EL (cell line): ENCODE data around the gene KRT73.

Experiments used
- DNase-seq: peaks from one replicate; pipeline ENCODE4 v3.0.0-alpha.2; 2016

KRT73 gene

DNA sequence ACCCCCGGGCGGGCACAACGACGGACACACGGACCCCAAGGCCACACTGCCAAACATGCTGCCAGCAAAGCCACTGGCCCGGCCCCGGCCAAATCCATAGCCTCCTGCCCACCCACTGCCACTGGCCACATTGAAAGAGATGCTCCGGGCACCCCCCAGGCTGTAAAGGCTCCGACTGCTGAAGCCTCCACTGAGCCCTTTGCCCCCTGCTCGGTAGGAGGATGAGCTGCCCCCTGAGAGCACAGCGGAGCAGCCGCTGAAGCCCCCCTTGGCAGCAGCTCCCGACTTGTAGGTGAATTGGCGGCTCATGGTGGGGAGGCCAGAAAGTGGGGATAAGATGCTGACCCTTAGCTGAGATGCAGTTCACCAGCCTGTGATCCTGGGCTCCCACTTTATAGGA, at the start of gene KRT73:
Gene KRT73 (minus strand): TSS at position 344 of the 400 bp plus-strand sequence. CDS start 35 bp downstream, at position 309.
- no peak for DNase-seq

GRCh38 chr12:52667931-52668330, 49.6 kb upstream of the KRT73 start:
- no peak for DNase-seq

- no peak for DNase-seq
These were observed 49.1 kb upstream of the KRT73 start for GRCh38 chr12:52667509-52667908.

- no peak for DNase-seq
These were observed 48.1 kb upstream of the KRT73 start for GRCh38 chr12:52666471-52666870.

DNA sequence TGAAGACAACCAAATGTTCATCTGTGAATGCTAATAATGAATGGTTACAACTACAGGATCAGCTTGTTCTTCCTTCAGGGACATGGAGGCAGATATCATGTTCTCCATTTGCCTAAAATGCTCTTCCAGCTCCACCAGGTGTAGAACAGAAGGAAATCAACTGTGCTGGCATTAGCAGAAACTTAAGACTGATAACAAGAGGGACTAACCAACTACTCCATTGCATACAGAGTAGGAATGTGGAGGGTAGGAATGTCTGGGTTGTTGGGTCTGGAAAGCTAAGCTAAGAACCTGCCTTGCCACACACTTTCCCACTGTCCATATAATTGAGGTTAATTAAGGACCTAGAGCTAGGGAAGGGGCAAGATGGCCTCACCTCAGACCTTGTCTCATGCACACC, 45.1 kb upstream of the KRT73 start:
- no peak for DNase-seq

- no peak for DNase-seq
These were observed 44.5 kb upstream of the KRT73 start for GRCh38 chr12:52662918-52663229.

DNA sequence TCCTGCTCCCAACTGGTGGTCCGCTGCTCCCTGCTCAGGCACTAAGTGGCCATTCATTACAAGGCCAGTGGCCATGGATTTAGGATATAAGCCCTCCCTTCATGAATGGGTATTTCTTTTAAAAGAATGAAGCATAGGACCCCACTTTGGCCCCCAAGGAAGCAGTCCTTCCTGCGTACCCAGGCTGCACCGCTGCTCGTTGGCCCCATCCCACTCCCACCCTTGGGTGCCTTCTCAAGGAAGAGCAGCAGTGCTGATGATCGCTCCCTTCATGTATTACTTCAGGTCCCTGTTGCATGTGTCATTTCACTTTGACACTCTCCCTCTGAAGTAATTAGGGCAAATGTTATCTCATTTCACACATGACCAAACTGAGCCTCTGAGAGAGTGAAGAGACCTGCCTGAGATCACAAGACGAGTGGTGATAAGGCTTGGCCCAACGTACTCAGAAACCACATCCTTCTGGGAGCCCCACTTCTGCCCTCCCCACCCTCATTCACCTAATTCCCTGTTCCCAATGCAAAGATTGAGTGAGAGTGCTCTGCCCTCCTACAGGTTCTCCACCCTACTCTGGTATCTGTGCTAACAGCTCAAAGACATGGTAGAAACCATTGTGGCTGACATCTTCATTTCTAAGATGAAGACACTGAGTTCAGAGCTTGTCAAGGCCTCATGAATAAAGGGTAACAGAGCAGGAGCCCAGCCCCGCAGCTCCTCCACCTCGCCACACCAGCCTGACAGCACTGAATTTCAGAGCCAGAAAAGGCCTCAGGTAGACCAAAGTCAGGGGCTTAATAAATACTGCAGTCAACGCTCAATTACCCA, 43.9 kb upstream of the KRT73 start:
- DNase-seq: no peak

DNA sequence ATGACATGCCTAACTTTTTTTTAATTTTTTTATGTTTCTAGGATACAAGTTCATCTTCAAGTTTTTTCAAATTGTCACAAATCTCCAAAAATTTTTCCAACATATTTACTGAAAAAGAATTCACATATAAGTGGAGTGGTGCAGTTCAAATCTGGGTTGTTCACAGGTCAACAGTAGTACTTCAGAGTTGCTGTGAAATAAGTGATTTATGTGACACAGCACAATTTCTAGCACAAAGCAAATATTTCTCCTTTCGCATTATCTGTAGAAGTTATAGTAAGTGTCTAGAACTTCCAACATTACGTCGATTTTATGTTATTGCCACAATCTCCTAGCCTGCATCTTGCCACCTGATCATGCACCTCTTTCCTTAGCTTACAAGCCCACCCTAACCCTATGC, 43.3 kb upstream of the KRT73 start:
- DNase-seq: no peak

DNA sequence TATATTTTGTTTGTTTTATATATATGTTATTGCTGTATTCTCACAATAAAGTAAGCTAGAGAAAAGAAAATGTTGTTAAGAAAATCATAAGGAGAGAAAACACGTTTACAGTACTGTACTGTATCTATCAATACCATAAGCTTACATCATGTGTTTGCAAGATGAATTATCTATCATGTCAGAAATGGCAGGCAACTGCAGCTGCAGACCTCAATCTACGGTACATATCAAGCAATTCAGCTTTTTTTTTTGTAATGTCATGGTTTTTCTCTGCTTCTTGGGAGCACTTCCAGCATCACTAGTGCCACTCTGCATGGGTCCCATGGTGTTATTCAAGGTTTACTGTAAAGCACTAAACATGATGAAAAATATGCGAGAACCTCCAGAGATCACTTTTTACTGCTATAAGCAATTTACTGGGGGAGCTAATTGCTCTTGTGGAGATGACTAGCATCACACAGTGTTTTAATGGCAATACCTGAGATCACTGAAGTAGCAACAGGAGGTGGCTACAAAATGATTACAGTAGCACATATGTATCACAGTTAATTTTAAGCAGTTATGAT, 42.7 kb upstream of the KRT73 start:
- no peak for DNase-seq

DNA sequence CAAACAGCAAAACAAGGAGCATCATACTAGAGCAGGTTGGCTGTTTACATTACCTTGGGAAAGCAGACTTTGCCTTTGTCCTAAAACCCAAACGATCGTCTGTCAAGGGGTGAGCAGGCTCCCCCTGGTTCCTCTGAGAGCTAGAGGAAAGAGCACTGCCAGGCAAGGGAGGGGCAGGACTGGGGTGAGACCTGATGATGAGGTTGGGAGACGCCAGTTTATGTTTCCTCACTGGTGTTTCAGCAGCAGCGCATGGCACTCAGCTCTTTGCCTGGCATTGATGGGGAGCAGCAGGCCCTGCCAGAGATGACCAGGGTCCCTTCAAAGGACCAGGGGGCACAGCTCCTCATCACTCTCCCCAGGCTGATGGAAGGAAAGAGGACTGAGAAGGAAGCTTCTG, 41.6 kb upstream of the KRT73 start:
- DNase-seq: no peak

DNA sequence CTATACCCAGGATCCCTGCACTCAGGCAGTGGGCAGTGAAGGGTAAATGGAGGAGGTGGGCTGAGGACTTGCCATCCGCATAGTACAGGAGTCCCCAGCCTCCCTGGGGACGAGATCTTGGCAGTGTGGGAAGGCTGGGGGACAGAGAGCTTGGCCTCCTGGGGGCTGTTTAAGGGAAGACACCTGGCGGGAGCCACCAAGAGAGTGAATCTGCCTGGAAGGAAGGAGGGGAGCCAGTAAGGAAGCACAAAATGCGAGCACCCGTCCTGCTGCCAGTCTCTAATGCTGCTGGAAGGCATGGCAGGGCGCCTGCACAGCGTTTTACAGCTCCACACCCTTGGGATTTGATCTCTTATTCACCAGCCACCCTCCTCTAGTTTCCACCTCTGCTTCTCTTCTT, 41.0 kb upstream of the KRT73 start:
- DNase-seq: no peak

DNA sequence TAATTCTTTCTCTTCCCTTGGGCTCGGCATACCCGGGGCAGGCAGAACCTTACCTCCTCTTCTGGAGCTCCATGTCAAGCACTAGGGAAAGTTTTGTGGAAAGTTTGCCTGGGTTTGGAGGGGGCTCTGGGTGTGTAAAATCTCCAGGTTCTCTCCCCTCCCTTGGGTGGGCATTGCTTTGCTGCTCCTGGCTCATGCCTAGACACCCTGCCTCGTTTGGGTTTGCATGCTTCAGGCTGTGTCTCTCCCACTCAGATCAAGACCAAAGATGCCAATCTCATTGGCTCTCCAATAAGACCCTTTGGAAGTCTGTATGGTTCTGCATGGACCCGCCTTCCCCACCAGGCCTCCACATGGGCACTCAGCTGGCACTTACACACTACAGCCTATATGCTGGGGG, 39.8 kb upstream of the KRT73 start:
- DNase-seq: no peak

GRCh38 chr12:52657250-52657902, 39.0 kb upstream of the KRT73 start:
- no peak for DNase-seq

- DNase-seq: no peak
These were observed 38.3 kb upstream of the KRT73 start for GRCh38 chr12:52656616-52657015.

DNA sequence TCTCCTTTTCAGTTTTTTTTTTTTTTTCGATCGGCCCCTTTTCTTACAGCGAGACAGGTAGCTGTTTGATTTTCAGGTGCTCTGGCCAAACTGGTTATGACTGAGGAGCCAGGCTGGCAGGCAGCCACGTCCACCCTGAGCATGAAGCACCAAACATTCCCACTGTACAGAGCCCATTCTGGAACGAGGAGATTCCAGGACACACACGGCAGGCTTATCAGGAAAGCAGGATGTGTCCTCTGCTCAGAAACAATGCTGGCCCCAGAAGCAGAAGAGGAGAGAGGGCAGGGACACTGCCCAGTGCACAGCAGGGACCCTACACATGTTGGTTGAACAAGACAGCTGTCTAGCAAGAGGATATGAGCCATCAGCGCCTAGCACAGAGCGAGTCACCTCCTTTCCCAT, 37.4 kb upstream of the KRT73 start:
- no peak for DNase-seq

GRCh38 chr12:52655251-52655650, 36.9 kb upstream of the KRT73 start:
- no peak for DNase-seq

DNA sequence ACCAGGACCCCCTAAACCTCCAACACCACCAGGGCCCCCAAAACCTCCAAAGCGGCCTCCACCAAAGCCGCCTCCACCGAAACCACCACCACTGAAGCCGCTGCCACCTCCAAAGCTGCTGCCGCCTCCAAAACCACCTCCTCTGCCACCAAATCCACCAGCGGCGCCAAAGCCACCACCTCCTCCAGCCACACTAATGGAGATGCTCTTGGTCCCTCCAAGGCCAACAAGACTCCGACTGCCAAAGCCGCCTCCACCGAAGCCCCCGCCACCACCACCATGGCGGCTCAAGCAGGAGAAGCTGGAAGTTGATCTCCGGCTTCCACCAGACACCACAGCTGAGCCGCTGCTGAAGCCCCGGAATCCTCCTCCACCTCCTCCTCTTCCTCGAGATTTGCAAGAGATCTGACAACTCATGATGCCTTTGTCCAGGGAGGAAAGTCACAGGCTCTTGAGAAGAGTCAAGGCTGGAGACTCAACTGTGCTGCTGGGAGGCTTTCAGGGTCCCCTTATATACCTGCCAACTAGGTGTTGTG, 33.4 kb upstream of the KRT73 start, which contains the start of gene KRT2:
Gene KRT2 (minus strand): TSS at position 486 of the 536 bp plus-strand sequence. CDS start 69 bp downstream, at position 417.
- no peak for DNase-seq

DNA sequence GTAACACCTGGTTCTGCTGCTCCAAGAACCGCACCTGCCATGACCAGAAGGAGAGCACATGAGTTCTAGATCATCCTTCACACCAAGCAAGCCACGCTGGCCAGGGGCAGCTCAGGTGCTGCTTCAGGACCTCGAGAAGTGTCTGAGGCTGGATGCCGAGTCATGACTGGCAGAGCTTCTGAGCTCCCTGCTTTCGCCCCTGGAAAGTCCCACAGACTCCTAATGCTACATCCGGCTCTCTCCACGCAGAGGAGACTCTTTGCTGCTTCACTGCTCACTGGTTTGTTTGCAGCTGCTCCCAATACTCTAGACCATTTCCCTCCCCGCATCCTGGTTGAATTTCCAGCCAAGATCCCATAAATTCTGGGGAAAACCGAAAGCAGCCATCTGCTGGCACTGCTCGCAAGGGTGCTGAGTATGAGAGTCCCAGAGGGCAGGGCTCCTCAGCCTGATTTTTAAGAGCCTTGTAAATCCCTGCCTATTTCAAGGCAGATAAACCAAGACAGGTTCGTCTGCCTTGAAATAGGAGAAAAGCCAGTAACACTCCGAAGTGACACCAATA, 32.2 kb upstream of the KRT73 start:
- DNase-seq: peak; percentile 25

- DNase-seq: no peak
These were observed 30.7 kb upstream of the KRT73 start for GRCh38 chr12:52649066-52649465.

DNA sequence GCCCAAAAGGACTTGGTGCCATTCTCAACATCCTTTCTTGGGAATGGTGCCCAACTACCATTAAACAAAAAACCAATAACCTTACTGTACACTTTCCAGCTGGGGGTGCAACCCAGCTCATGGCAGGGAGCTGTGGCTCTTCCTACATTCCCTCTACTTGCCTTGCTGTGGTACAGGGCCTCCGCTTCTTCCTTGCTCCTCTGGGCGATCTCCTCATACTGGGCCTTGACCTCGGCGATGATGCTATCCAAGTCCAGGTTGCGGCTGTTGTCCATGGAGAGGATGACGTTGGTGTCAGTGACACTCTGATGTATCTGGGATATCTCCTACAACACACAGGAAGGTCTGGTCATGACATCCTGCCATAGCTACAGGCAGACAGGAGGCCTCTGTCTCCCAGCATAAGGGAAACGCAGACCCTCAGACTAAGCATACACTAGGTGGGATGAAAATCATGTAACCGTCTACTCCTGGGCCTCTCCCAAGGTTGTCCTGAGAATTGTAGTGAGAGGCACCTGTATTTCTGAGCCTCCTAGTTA, 29.7 kb upstream of the KRT73 start:
- DNase-seq: no peak

DNA sequence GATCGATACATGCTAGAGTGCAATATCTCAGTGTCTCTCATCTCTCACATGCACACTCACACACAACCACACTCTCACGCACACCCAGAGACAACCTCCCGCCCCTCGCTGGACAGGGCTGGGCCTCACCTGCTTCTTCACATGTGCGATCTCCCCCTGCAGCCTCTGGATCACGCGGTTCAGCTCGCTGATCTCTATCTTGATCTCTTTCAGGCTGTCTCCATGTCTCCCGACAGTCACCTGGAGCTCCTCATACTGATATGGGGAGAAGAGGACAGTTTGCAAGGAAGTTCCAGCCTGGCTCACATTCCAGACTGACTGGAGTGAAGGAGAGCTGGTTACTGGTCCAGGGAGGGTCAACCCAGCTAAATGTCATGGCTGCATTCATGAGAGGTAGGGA, 29.2 kb upstream of the KRT73 start:
- no peak for DNase-seq

DNA sequence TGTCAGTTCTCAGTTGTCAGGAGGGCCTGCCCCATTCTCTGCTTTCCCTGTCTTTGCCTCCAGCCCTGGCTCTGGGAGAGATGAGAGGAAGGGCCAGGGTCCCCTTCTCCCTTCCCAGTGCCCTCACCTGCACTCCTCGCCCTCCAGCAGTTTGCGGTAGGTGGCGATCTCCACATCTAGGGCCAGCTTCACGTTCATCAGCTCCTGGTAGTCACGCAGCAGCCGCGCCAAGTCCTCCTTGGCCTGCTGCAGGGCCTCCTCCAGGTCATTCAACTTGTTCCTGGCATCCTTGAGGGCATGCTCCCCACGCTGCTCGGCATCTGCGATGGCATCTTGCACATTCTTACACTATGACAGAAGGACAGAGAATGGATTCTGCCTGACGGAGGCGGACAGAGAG, 28.3 kb upstream of the KRT73 start:
- DNase-seq: no peak

- no peak for DNase-seq
These were observed 27.6 kb upstream of the KRT73 start for GRCh38 chr12:52645982-52646381.
